HL-60 (cell line): ENCODE data around the gene PLA2G4B.

Experiments
- TF ChIP-seq, protein P1 (sequence below): IDR thresholded peaks from one replicate; pipeline ENCODE4 v1.5.1; 2011; ENCODE audit warnings: low read length, control low read depth, inconsistent platforms; ENCODE audit not compliant: insufficient read depth
- TF ChIP-seq, protein P2 (sequence below): IDR thresholded peaks from 2 replicates; pipeline ENCODE4 v1.6.1; 2012; ENCODE audit warnings: low read depth; ENCODE audit not compliant: insufficient replicate concordance

DNA sequence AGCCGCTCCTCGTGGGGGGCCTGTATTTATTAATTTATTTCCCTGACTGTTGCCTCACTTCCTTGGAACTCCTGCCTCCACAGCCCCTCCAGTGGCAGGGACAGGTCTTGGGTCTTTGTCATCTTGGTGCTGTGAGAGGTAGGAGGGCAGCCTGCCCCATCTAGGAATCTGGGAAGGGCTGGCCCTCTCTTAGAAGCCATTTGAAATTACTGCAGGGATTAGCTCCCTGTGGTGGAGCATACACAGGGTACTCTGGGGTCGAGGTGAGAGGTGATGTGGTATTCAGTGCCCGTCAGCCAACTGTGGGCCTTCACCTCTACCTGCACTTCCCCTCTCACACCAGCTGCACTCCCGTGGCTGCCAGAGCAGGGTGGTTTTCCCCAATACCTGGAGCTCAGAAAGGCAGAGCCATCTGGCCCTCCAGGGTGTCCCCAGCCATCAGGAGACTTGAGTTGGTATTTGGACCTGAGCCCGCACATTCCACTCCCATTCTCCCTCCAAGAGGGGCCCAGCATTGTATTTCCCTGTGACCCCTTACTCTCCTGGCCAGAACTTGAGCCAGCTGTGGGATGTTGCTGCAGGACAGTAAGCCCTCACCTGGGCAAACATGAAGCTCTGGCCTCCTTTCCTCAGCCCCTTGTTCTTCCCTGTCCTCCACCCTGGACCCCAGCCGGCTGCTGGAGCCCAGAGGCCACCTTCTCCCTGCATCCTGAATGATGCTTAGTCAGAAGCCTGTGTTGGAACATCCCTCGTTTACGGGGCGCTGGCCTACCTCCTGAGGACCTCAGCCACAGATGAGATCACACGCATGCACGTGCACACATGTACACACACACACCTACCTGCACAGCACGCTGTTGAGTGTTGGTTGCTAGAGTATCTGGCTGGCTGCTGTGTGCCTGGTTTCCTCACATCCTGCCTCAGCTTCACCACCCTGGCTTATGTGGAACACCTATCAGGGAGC lies 12.8 kb upstream of the PLA2G4B start:
- TF ChIP-seq, protein P1, sequence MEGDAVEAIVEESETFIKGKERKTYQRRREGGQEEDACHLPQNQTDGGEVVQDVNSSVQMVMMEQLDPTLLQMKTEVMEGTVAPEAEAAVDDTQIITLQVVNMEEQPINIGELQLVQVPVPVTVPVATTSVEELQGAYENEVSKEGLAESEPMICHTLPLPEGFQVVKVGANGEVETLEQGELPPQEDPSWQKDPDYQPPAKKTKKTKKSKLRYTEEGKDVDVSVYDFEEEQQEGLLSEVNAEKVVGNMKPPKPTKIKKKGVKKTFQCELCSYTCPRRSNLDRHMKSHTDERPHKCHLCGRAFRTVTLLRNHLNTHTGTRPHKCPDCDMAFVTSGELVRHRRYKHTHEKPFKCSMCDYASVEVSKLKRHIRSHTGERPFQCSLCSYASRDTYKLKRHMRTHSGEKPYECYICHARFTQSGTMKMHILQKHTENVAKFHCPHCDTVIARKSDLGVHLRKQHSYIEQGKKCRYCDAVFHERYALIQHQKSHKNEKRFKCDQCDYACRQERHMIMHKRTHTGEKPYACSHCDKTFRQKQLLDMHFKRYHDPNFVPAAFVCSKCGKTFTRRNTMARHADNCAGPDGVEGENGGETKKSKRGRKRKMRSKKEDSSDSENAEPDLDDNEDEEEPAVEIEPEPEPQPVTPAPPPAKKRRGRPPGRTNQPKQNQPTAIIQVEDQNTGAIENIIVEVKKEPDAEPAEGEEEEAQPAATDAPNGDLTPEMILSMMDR: no peak
- TF ChIP-seq, protein P2, sequence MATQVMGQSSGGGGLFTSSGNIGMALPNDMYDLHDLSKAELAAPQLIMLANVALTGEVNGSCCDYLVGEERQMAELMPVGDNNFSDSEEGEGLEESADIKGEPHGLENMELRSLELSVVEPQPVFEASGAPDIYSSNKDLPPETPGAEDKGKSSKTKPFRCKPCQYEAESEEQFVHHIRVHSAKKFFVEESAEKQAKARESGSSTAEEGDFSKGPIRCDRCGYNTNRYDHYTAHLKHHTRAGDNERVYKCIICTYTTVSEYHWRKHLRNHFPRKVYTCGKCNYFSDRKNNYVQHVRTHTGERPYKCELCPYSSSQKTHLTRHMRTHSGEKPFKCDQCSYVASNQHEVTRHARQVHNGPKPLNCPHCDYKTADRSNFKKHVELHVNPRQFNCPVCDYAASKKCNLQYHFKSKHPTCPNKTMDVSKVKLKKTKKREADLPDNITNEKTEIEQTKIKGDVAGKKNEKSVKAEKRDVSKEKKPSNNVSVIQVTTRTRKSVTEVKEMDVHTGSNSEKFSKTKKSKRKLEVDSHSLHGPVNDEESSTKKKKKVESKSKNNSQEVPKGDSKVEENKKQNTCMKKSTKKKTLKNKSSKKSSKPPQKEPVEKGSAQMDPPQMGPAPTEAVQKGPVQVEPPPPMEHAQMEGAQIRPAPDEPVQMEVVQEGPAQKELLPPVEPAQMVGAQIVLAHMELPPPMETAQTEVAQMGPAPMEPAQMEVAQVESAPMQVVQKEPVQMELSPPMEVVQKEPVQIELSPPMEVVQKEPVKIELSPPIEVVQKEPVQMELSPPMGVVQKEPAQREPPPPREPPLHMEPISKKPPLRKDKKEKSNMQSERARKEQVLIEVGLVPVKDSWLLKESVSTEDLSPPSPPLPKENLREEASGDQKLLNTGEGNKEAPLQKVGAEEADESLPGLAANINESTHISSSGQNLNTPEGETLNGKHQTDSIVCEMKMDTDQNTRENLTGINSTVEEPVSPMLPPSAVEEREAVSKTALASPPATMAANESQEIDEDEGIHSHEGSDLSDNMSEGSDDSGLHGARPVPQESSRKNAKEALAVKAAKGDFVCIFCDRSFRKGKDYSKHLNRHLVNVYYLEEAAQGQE: no peak
